ENCODE data around the gene ELANE.
"Not testable (repeated sequence)": the region's sequence is repeated elsewhere in the genome, so short reads cannot be mapped to it uniquely, and the experiment has no call there.

Gene ELANE

GRCh38 chr19:842802-843179 is 9.3 kb upstream of the ELANE start:
- DNase-seq (ENCODE audit: low read depth, low spot score), result not testable (repeated sequence)

GRCh38 chr19:843180-843835 is 8.8 kb upstream of the ELANE start:
- DNase-seq (ENCODE audit: low read depth, low spot score), result peak; percentile 53

GRCh38 chr19:843836-844545 is 8.1 kb upstream of the ELANE start:
- DNase-seq (ENCODE audit: low read depth, low spot score), result no peak

- DNase-seq (ENCODE audit: low read depth, low spot score), result no peak
Observed at GRCh38 chr19:844546-844971, 7.5 kb upstream of the ELANE start.

- no peak for DNase-seq (ENCODE audit: low read depth, low spot score)
Observed at GRCh38 chr19:845707-846521, 6.2 kb upstream of the ELANE start.

GRCh38 chr19:848386-848921 is 3.6 kb upstream of the ELANE start:
- DNase-seq (ENCODE audit: low read depth, low spot score), result no peak

GRCh38 chr19:849195-849594 is 2.9 kb upstream of the ELANE start:
- DNase-seq (ENCODE audit: low read depth, low spot score), result not testable (repeated sequence)

- peak; percentile 94 for DNase-seq (ENCODE audit: low read depth, low spot score)
Observed at GRCh38 chr19:850221-850978, 1.7 kb upstream of the ELANE start.

- DNase-seq (ENCODE audit: low read depth, low spot score), result no peak
Observed at GRCh38 chr19:850979-851335, 1.1 kb upstream of the ELANE start.

GRCh38 chr19:853014-853585 is 997 bp downstream of the ELANE start:
- no peak for DNase-seq (ENCODE audit: low read depth, low spot score)

GRCh38 chr19:853614-854220 is 1.6 kb downstream of the ELANE start:
- DNase-seq (ENCODE audit: low read depth, low spot score), result not testable (repeated sequence)

GRCh38 chr19:854549-854948 is 2.4 kb downstream of the ELANE start:
- DNase-seq (ENCODE audit: low read depth, low spot score), result no peak

- no peak for DNase-seq (ENCODE audit: low read depth, low spot score)
Observed at GRCh38 chr19:855142-855541, 3.0 kb downstream of the ELANE start.

- DNase-seq (ENCODE audit: low read depth, low spot score), result no peak
Observed at GRCh38 chr19:855566-856120, 3.5 kb downstream of the ELANE start.

GRCh38 chr19:858284-858683 is 6.2 kb downstream of the ELANE start:
- DNase-seq (ENCODE audit: low read depth, low spot score), result no peak

GRCh38 chr19:858868-859843 is 7.1 kb downstream of the ELANE start, which contains the start of gene CFD:
Gene CFD, plus strand, starts transcription at chr19:859664. Its CDS starts 26 bp downstream, at chr19:859690.
- peak; percentile 62 for DNase-seq (ENCODE audit: low read depth, low spot score)

- DNase-seq (ENCODE audit: low read depth, low spot score), result no peak
Observed at GRCh38 chr19:861141-861755, 9.1 kb downstream of the ELANE start.

- peak; percentile 94 for DNase-seq (ENCODE audit: low read depth, low spot score)
Observed at GRCh38 chr19:861756-862580, 9.9 kb downstream of the ELANE start.

Measured in ELF-1 (cell line).